ENCODE results near the gene IRX4.

DNA sequence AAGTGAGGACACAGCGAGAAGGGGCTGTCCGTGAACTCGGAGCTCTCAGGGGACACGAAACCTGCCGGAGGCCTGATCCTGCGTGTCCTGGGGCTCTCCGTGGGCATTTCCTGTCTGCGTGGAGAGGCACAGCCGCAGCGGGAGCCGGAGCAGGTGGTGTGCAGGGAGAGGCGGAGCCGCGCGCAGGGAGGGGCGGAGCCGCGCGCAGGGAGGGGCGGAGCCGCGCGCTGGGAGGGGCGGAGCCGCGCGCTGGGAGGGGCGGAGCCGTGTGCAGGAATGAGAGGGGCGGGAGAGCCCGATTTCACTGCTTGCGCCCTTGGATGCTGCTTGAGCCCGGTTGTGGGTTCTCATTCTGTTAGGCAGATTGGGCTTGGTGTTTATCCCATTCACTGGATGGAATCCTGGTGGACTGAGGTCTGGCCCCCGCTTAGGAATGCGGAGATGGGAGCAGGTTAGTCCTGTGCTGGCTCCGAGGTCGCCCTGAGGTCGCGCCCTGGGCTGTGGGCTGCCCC, 54.8 kb downstream of the IRX4 start:
- TF ChIP-seq, protein P1, sequence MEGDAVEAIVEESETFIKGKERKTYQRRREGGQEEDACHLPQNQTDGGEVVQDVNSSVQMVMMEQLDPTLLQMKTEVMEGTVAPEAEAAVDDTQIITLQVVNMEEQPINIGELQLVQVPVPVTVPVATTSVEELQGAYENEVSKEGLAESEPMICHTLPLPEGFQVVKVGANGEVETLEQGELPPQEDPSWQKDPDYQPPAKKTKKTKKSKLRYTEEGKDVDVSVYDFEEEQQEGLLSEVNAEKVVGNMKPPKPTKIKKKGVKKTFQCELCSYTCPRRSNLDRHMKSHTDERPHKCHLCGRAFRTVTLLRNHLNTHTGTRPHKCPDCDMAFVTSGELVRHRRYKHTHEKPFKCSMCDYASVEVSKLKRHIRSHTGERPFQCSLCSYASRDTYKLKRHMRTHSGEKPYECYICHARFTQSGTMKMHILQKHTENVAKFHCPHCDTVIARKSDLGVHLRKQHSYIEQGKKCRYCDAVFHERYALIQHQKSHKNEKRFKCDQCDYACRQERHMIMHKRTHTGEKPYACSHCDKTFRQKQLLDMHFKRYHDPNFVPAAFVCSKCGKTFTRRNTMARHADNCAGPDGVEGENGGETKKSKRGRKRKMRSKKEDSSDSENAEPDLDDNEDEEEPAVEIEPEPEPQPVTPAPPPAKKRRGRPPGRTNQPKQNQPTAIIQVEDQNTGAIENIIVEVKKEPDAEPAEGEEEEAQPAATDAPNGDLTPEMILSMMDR (conservative IDR thresholded peaks at IDR 0.05; ENCODE audit: low read length), result no peak
- TF ChIP-seq EZH2phosphoT487 (IDR thresholded peaks at IDR 0.05; ENCODE audit: borderline replicate concordance), result no peak

Data from Loucy (cell line).